Activated CD8-positive, alpha-beta memory T cell treated with anti-CD3 and anti-CD28 coated beads, Interleukin-2, amount 50 U/mL, for 24 hours (primary cell): Measurements from ENCODE around the gene NT5C3B.
A peak's percentile ranks its signal among the peaks of the same experiment; 100 is the strongest.

ENCODE experiments used
- DNase-seq: peaks from one replicate; pipeline ENCODE4 v3.0.0-alpha.2; 2020; ENCODE audit errors: extremely low read depth

Gene NT5C3B

GRCh38 chr17:41810659-41811548 is 25.1 kb downstream of the NT5C3B start:
- DNase-seq: no peak

GRCh38 chr17:41806685-41807445 is 29.2 kb downstream of the NT5C3B start:
- DNase-seq: no peak

- no peak for DNase-seq
These were observed 32.7 kb downstream of the NT5C3B start for GRCh38 chr17:41803049-41804020.

DNA sequence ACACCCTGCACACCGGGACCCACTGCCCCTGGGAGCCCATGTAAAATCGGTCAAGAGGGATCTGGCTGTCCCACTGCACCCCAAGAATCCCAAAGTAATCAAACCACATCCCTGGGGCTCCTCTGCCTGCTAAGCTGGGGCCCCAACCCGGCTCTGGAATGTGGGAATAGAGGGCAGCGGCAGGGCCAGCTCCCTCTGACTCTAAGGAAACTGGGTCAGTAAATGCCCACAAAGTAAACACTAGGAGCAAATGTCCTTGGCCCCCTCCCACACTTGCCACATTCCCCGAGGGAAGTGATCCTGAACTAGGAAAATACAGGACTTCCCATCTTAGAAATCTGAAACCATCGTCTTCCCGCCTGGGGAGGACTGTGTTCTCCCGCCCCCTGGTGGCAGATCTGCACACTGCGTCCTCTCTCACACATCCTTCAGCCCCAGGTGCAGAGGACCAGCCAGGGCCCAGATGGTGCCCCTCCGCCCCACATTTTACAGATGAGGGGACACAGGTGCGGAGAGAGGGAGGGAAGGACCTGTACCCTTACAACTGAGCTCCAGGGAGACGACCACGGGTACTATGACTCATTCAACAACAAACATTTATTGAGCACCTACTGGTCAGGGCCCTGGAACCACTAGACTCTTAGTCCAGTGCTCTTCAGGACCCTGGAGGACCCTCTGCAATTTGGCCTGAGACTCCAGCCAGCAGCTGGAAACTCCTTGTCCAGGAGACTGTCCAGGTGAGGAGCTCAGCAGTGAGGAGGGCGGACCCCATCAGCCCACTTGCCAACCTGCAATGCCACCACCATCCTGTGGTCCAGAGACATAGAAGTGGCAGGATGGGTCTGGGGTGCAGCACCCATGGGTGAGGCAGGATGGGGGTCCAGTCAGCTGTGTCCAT is 34.4 kb downstream of the NT5C3B start:
- peak; percentile 42 for DNase-seq

DNA sequence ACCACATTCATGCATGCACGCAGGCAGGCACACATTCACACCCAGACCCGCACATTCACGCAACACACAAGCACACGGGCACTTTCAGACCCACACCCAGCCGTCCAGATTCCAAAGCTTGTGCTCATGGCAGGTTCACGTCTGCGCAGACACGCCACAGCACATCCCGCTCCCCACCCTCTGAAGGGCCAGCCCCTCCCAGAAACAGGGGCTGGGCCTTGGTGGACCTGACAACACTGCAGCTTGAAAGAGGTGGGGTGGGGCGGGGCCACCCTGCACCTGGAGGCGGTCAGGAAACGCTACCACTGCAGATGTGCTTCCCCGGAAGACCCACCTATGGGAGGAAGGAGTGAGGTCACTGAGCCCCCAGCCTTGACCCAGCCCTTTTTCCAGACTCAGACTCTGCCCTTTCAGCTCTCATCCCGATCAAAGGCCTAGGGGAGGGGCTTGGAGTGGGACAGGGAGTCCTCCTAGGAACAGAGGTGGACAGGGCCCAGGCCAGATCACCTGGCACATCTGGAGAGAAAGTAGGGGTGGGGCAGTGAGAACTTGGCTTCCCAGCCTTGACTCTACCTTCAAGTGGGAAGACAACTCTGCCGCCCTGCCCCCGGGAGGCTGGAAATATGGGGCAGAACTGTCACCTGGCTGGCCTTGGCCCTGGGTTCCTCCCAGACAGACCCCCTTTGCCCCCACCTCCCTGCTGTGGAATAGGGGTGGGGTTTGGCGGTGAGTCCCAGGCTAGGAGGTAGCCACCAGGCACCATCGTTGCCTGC is 35.2 kb downstream of the NT5C3B start:
- no peak for DNase-seq

GRCh38 chr17:41799366-41799765 is 36.7 kb downstream of the NT5C3B start:
- no peak for DNase-seq

GRCh38 chr17:41797377-41797776 is 38.7 kb downstream of the NT5C3B start:
- no peak for DNase-seq

- DNase-seq: no peak
These were observed 39.7 kb downstream of the NT5C3B start for GRCh38 chr17:41796121-41796895.

DNA sequence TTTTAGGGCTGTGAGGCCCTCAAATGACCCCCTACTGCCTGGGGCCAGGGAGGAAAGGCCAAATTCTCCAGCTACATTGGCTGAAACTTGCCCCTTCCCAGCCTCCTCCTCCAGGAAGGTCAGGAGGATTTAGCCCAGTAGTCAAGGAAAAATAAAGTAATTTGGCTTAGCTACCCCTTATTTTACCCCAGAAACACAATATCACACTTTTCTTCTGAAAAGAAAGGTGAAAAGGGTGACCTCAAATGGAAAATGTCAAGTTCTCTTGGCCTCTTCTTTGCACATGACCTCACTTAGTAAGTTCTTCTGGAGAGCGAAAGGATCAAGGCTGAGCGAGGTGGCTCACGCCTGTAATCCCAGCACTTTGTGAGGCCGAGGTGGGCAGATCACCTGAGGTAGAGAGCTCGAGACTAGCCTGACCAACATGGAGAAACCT is 41.5 kb downstream of the NT5C3B start:
- DNase-seq: no peak

GRCh38 chr17:41793784-41794539 is 42.1 kb downstream of the NT5C3B start:
- no peak for DNase-seq

GRCh38 chr17:41792845-41793783 is 42.9 kb downstream of the NT5C3B start:
- no peak for DNase-seq

- no peak for DNase-seq
These were observed 49.0 kb downstream of the NT5C3B start for GRCh38 chr17:41787021-41787418.

DNA sequence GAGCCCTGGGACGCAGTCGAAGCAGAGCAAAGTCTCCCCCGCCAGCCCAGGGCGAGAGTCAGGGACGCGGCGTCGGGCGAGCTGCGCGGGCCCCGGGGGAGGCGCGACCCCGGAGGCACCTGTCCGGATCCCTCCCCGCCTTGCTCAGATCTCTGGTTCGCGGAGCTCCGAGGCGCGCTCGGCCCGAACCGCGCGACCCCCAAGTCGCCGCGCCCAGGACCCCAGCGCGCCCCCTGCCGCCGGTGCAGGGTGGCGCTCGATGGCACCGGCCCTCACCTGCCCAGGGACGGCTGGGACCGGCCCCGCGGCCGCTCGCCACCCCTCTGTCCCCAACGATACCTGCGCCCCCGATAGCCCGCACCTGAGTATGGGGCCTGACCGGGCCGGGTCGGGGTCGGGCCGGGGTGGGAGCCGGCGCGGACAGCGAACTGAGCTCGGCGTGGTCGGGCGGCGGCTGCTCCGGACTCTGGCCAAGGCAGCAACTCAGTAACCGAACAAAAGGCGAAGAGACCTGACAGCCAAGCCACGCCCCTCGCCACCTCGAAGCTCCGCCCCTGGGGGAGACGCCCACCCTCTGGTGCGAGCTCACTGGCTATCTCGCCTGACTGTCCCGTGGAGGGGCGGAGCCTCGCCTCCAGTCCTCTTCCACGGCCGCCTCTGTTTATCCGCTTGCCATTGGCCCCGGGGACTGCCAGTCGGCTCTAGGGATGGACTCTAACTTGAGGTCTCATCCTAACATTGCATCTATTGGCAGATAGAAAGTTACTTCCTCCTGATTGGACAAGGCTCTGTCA is 49.6 kb downstream of the NT5C3B start, which contains the start of gene JUP:
Gene JUP (minus strand): TSS at position 485 of the 794 bp plus-strand sequence. CDS start 14,857 bp downstream, outside the sequence.
- peak; percentile 76 for DNase-seq

DNA sequence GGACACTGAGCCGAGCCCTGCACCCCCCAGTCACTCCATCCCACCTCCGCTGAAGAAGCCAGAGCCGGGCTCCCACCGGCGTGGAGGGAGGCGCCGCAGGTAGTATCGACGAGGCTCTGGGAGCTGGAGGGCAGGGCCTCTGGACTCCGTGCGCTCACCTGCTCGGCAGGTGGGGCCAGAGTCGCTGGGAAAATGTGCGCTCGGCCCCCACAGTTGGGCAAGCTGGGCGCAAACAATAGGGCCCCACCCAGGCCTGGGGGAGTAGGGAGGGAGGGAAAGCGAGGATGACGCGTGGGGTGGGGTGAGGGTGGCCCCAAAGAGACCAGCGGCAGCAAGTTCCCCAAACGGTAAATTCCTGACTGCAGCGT is 50.2 kb downstream of the NT5C3B start:
- no peak for DNase-seq

DNA sequence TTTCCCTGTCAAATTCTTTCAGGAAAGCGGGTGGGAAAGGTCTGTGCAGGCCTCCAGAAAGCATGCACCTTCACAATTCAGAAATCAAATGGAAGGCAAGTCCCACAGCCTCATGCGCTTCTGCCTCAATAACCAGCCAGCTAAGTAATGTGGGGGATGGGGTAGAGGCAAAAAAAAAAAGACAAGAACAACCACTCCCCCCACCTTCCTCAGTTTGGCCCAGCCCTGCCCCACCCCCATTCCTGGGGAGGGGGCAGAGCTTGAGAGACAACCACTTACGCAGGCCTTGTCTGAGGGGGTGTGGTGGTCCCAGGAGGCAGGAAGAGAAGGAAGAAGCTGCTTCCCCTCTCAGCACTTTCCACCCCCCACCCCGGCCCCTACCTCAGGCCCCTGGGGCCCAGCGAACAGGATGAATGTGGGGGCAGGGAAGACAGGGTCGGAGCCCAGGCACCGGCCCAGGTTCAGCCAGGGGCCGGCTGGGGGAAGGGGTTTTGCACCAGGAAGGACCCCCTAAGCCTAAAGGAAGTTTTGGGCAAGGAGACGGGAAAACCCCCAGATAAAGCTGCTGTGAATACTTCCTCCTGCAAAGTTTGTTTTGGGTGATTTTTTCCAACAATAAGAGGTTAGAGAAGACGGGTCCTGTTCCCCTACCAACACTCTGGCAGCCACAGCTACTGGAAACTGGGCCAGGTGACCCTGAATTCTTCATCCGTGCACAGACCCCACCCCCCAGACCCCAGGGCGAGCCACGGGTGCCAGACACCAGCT is 50.8 kb downstream of the NT5C3B start:
- no peak for DNase-seq
